ENCODE measurements around the gene RYK.
A peak's percentile ranks its signal among the peaks of the same experiment; 100 is the strongest.
"Not testable (repeated sequence)": the region's sequence is repeated elsewhere in the genome, so short reads cannot be mapped to it uniquely, and the experiment has no call there.

Gene RYK

DNA sequence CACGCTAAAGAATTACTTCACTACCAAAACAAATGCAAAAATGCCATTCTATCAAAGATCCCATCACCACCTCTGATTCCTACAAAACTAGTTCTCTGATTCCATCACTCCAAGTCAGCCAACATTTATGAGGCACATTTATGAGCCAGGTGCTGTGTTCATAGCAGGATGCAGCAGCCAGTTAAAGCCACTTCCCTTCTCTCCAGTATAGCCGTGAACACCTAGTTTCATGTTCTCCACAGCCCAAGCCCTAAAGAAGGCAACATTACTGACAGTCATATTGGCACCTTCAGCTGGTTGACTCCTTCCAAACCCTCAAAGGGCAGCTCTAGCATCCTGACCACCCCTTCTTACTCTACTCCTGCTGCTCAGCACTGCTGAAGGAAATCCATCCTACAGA is 36.4 kb downstream of the RYK start:
- DNase-seq, result no peak

DNA sequence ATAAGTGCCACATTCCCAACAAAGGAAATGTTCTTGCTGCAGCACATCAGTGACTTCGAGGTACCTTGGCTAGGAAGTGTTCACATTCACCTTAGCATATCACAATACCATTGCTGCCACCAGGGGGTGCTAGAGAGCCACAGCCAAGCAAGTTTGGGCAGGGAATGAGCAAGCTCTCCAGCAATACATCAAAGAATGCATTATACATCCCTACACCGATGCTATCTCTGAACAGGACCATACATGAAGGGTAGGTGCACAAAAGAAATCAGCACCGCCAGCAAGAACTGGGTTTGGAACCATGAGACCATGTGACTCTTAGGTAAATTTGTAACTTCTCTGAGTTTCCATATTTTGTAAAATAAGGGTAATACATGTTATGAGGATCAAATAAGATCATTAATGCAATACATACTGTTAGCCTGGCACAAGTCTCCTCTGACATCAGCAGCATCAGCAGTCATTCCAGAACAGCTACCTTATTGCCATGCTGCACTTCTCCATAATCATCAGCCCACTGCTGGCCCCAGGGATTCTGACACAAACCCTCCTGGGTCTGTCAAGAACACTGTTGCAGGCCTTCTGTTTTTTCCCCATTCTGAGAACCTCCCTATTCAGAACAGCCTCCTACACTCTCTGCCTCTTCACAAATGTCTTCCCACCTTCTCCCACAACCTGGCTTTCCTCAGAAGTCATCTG is 37.5 kb downstream of the RYK start:
- DNase-seq, result peak; percentile 87

DNA sequence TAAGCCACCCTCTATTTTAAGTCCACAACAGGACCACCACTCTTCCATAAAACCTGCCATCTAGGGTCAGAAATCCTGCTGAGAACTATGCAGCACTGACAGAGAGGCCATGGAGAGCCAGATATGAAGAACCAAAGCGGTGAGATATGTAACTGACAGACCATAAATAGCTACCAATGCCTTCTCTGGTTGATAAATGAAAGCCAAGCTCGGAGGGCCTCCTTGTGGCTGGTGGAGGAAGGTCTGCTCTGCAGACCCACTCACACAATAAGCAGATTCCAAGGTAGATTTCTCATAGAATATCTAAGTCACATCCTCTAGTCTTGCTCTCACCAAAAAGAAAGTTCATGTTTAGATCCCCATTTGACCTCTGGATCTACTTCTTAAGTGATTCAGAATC is 38.9 kb downstream of the RYK start:
- DNase-seq, result no peak

DNA sequence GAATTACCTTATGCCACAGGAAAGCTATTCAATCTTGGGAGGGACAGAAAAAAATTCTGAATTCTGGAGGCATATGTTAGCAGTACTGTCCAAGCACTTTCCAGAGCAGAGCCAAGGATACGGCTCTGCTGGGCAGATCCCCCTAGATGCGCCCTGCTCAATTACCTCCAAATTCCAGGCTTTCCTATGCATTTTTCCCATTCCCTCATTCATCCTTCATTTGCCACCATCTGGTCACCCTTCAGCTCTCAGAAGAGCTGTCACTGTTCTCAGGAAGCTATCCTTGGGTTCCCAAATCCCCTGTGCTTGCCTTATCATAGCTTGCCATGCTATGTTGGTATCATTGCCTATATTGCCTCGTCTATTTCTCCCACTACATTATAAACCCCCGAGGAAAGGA is 45.2 kb downstream of the RYK start:
- DNase-seq, result no peak

DNA sequence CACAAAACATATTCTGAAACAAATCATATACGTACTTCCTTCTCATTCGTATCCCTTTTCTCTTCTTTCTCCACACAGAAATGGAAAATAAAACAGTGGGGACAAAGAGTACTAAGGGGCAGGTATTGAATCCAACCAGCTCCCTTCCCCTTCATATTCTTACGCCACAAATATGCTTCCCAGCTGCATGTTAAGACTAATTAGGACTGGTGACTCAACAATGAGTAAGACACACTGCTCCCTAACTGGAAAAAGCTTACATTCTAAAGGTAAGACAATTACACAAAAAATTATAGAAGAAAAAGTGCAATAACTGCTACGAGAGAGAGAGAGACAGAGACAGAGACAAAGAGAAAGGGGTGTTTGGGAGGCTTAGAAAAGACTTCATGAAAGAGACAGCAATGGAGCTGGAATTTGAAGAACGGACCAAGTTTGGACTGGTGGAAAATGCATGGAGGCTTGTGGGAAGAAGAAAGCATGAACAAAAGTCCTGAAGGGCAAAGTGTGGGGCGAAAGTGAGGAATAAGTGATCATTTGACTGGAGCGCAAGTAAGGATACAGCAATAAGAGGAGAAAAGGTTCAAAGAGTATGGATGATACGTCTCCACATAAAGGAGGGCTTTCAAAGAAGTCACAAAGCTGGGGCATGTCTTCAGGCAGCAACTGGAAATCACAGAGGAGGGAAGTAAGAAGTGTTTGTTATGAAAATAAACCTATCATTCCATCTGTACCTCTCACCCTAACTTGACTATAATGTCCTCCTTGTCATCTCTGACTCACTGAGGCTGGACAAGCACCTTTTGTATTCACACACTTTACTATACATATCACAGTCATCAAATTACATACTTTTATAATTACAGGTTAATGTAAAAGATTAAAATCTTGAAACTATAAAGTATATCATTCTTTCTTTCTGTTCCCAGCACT is 49.2 kb downstream of the RYK start:
- DNase-seq, result no peak

DNA sequence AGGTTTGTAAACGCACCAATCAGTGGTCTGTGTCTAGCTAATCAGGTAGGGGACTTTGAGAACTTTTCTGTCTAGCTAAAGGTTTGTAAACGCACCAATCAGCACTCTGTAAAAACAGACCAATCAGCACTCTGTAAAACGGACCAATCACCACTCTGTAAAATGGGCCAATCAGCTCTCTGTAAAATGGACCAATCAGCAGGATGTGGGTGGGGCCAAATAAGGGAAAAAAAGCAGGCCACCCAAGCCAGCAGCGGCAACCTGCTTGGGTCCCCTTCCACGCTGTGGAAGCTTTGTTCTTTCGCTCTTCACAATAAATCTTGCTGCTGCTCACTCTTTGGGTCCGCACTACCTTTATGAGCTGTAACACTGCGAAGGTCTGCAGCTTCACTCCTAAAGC is 50.8 kb downstream of the RYK start:
- DNase-seq, result not testable (repeated sequence)

DNA sequence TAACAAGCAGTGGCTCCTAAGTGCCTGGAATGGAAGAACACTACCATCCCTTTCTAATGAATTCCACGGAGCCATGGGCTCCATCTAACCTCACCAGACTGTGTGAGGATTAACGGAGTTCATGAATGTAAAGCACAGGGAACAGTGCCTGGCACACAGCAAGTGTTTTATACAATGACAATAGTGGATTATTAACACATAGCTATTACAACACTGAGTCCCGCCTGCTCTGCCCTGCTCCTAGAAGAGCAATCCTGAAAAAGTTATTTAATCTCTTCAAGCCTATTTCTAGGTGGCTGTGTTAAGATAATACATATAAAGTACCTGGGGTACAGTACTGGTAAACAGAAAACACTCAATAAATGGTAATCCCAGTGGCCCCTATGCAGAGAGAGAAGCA is 51.4 kb downstream of the RYK start:
- DNase-seq, result no peak

DNA sequence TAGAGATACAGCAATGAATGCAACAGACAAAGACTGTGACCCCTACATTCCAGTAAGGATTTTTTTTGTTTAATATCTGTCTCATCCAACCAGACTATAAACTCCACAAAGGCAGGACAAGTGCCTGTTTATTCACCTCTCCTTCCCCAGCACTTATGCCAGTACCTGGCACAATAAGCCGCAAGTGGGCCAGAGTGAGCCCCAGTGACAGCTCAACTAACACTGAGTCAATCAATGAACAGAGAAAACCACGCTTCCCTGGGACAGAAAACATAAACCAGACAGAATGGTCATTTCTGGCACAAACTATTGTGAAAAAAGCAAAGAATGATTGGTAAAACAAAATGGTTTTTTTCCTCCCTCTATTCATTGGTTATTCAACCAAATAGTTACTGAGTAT is 52.2 kb downstream of the RYK start:
- DNase-seq, result no peak

DNA sequence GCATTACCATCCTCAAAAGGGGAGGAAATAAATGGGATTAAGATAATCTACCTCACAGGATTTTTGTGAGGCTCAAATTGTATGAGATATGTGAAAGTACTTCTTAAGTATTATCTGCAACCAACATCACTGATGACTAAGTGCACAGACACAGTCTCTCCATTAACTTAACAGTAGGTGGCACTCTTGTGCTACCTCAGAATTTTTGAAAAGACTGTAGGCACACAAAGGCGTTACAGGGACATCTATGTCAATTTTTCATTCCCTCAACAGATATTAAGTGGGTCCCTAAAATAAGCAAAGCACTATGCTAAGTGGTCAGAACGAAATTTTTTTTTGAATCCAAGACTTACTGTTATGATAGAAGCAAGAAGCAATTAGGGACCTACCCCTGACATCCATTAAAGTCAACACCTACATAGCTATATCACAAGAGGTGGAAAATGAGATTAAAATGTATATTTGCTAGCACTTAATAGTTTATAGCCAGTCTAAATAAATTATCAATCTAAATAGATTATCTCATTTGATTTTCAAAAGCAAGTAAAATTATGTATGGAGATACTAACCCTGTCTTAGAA is 52.9 kb downstream of the RYK start:
- no peak for DNase-seq

DNA sequence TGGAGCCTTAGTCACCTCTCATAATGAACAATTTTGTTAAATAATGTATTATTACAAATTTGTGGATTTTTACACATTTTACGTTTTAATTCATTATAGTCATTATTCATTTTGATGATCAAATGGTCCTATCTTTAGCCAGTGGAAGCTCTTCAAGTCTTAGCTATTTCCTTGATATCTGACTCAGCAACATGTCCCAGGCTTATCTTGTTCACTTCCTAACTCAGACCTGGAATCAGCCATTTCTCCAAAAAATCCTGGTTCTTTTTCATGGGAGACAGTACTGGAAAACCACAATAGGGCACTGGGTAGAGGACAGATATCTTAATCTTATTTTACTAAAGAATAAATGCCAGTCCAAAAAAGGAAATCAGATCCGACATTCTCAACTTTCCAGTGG is 56.4 kb downstream of the RYK start:
- no peak for DNase-seq

DNA sequence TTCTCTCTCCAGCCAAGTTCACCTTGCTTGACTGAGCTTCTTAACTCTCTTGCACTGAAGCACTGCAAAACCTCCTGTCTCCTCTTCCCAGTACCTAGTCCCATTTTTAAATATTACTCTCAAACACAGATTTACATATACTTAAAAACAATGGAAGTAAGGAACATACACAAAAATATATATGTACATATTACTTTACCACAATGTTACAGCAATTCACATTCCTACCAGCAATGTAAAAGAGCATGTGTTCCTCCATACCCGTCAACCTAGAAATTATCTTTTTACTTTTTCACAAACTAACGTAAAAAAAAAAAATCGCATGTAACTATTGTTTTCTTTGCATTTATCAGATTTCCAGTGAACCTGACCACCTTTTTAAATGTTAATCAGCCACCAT is 60.4 kb downstream of the RYK start:
- DNase-seq, result no peak

DNA sequence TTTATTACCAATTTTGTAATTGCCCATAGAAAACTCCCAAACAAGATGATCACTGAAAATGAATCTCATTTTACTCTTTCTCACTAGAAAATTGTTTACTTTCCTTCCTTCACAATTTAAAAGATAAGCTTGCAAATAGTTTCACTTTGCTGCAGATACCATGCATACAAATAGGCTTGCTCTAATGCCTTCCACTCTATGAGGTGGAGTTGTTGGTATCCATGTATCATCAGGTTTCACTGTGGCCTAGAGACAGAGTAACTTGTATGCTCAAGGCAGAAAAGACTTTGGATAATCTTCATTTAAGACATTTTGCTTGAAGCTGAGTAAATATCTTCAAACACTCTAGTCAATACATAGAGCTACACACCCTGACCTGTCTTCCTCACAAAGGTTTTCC is 60.8 kb downstream of the RYK start:
- no peak for DNase-seq

DNA sequence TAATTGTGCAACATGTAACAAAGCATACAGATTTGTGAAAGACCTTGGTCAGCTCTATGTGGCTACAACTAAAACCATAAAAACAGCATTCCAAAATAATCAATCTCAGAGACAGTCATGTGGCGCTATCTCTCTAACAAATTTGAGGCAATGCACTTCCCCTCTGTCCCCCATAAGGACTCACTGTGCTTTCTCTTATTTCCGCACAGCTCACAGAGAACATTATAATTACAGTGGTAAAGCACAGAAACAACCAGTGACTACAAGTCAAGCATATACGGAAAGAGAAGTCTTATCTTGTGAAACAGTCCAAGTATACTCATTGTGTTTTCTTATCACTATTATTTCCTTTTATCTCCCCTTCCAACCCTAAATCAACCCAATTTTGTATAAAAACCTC is 64.3 kb downstream of the RYK start:
- DNase-seq, result no peak

DNA sequence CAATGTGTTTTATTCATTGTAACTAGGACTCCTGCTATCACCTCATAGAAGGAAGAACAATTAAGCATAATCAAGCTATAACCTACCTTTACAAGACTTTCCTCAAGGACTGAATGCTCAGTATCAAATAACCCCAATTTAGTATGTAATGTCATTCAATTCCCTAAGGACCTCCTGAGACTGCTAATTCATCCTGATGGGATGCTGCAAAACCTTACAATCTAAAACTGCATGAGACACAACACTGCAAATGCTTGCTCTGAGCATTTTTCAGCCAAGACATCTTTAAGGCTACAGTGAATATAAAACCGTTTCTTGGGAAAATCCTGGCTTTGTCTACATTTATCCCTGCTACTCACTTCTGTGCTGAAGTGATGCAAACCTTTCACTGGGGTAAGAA is 69.9 kb downstream of the RYK start:
- DNase-seq, result no peak

DNA sequence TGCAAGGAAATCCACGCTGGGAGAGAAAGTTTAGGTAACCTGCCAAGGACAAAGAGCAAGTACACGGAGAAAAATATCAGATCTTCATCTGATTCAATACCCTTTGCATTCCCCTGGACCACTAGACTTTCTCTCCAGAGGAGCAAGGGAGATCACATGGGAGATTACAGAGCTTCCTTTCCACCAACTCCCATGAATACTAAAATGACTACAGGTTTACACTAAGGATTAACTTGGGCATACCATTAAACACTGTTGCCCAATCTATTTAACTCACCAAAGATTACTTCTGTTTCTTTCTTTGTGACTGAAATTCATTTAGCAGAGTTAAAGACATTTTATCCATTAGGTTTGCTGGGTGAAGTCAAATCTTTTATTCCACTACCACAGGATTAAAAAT is 71.2 kb downstream of the RYK start:
- no peak for DNase-seq

DNA sequence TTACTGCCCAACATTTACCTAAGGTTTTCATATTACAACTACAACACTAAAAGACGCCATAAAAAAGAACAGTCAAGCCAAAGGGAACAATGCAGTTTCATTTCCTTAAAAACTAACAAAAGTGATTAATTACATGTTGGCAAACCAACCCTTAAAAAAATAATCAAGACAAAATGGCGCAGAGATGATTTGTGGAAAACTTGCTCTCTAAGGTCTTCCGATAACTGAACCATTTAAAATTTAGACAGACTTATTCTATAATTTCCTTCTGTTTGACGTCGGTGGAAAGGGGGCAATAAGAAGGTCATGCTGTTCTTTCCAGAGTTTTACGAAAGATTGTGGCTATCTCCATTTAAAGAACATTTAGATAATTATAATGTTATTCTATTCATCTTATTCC is 87.6 kb downstream of the RYK start:
- no peak for DNase-seq

DNA sequence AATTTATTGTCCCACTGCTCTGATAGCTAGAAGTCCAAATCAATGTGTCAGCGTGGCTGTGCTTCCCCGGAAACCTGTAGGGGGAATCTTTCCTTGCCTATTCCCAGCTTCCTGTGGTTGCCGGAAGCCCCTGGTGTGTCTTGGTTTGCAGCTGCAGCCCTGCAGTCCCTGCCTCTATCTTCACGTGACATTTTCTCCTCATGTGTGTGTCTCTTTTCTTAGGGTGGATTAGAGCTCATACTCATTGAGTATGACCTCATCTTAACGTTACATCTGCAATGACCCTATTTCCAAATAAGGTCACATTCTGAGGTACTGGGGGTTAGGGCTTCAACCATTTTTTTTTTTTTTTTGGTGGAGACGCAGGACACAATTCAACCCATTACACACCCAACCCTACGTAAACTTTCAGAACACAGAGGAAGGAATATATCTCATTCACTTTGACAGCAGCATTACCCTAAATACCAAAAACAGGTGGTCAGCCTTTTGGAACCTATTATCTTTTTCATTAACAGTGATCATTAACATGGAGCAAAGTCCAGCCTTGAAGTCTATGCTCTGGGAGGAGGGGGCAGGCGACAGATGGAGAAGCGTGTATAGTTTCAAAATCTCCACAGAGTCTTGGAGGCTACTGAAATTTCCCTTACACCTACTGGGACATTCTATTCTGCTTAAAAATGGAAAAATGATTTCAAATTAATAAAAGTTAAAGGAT is 88.6 kb downstream of the RYK start:
- no peak for DNase-seq

DNA sequence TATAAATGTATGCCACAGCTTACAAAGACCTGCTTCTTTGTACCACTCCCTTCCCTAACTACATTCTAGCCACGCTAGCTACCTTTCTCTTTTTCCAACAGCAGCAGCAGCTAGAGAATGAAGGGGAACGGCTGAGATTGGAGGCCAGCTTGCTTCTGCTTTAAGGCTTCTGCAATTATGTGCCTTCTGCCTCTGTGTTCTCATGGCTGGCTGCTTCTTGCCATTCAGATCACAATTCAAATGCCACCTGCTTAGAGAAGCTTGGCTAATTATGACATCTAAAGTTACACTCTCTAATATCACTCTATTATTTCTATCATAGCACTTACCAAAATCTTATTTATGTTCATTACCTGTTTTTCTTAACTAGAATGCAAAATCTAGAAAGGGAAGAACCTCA is 95.2 kb downstream of the RYK start:
- DNase-seq, result no peak

DNA sequence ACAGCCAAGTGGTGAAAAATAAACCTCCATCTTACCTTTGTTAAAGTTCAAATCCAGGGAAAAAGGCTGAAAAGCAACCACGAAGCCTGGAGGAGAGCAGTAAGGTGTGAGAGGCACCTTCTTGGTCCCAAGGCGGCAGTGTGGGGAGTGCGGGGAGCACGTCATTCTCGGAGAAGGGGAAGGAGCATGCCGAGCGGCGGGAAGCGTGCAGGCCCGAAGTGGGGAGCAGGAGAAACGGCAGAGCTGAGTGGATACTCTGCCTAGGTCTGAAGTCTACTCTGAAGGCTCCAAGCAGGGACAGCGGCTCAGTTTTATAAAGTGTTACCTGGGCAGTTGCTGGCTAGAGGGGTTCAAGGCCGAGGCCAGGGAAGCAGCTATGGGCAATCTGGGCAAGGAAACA is 96.9 kb downstream of the RYK start:
- no peak for DNase-seq

DNA sequence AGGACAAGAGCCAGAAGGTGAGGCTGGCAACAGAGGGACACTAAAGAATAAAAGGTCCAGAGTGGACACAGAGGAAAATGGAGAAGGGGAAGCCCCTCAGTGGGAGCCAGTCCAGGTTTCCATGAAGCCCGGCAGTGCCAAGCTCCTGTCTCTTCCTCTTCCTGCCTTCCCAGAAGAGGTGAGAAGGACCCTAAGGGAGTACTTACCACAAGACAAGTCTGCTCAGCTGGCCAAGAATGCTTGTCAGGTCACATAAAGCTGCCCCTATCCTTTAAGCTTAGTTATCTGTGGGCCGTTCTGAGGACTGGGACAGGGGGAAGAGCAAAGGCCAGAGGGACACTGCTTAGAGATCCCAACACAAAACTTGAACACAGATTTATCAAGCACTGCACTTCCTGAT is 100.2 kb downstream of the RYK start:
- DNase-seq, result no peak

DNA sequence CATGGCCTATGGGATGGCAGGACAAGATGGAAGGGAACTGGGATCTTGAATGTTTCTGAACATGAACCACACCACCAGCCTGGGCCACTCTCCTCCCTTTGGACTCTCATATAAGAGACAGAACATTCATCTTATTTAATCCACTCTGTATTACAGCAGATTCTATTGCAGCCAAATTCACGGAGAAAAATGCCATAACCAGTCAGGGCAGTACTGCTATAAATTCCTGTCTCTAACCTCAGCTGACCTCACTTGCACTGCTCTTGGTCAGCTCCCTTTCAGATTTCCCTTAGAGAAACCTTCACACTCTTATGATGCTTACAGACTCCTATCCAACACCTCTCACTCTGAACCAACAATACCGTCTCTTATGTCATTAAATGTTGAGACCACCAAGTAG is 101.4 kb downstream of the RYK start:
- no peak for DNase-seq

DNA sequence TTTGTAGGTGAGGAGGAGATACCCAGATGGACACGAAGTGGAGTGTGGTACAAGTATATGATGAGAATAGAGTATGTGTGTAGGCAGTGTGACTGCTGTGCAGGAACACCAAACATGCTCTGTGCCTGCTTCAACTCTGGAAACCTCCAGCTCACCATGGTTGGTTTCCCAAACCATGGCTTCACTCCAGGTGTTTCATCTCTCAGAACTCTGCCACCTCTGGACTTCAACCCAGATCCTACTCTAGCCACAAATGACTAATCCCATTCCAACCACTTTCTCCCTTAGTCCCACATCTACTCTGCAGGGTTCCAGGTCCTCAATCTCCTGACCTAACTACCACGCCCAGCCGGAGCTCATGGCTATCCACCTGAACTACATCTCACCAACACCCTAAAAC is 102.1 kb downstream of the RYK start:
- DNase-seq, result no peak

DNA sequence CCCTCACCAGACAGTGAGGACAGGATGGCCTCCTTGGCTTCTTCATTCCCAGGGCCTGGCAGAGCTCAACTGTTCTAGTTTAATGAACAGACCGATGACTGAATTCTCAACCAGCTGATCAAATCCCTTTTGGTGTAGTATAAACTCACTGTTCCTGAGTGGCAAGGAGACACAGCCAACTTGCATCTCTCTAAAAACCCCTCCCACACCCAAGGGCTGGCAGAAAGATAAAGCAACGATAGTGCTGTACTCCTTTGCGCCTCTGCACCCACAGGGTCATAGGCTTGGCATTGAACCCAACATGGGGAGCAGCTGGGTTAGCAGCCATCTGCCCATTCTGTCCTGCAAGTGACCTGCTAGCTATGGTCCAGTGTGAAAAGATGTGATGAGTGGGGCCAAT is 103.2 kb downstream of the RYK start:
- no peak for DNase-seq

DNA sequence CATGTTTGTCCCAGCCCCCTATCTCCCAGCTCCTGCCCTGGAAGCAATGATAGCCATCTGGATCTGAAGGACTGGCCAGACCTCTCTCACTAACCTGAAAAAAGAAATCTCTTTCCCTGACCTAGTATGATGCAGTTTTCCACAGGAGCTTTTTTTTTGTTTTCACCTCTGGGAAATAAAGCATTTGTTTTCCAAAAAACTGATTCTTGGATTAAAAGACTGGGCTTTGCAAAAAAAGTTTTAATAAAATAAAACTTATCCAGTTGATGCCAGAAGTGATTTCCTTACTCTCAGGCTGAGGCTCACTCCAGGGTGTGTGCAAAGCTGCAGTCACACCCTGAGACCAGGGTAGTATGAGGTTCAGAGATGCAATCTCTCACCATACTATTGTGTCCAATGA is 104.0 kb downstream of the RYK start:
- no peak for DNase-seq
